HepG2 (cell line): ENCODE results near the gene FAM25C.
"Not testable (repeated sequence)": the region's sequence is repeated elsewhere in the genome, so short reads cannot be mapped to it uniquely, and the experiment has no call there.

Source experiments
- BHLHE40 ChIP-seq: IDR thresholded peaks from 2 replicates; pipeline ENCODE4 v1.6.1; 2011; ENCODE audit warnings: low read length, improper control_type of control experiment
- ZFX ChIP-seq: sonication (generic); formaldehyde crosslinking; IDR thresholded peaks from 2 replicates; pipeline ENCODE4 v1.4.0; 2020; ENCODE audit warnings: mild to moderate bottlenecking, low read depth, missing genetic modification reagents, moderate library complexity

GRCh38 chr10:47962785-47963184 is 36.8 kb downstream of the FAM25C start:
- not testable (repeated sequence) for TF ChIP-seq BHLHE40; ZFX (CRISPR knock-in tag)
